LoVo (cell line): Measurements from ENCODE around the gene TEX36.
"Not testable (repeated sequence)": the region's sequence is repeated elsewhere in the genome, so short reads cannot be mapped to it uniquely, and the experiment has no call there.

Experiments used
- DNase-seq: peaks from one replicate; pipeline ENCODE4 v3.0.0-alpha.2; 2016; ENCODE audit warnings: low spot score

TEX36 gene

DNA sequence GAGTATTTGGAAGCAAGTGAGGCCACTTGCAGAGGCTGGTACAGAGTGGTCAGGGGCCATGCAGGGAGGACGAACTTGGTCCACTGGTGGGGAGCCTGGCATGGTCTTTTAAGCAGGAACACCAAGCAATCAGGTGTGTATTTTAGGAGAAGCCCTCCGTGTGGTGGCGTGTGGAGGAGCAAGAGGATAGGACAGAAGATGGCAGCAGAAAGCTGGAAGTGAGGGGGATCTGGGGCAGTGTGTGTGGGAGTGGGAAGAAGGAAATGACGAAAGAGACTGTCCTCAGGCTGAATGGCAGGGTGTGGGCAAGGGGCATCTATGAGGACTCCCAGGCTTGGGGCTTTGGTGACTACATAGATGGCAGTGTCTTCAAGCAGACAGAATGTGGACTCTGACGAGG, 51.2 kb downstream of the TEX36 start:
- DNase-seq: no peak

DNA sequence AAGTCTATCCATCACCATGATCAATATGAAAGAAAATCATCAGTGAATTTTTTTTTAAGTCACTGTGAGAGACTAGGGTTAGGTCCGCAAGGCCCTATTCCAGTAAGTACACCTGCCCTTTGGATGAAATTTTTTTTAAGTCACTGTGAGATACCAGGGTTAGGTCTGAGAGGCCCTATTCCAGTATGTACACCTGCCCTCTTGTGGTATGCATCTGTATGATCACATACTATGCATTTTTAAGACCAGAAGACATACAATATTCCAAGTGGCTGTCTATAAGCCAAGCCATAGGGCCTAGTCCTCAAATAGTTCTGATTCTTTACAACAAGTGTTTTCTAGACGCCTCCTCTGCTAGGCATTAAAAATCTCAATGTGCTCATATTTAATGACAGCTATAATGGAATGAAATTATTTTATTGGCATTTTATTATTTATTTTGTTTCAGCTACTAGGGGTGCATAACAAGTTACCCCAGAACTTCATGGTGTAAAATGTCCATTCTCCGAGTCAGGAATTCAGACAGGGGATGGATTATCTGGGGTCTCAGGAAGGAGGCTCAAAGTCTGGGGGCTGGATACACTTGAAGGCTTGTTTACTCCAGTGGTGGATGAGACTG, 53.1 kb downstream of the TEX36 start:
- DNase-seq: peak; percentile 44

DNA sequence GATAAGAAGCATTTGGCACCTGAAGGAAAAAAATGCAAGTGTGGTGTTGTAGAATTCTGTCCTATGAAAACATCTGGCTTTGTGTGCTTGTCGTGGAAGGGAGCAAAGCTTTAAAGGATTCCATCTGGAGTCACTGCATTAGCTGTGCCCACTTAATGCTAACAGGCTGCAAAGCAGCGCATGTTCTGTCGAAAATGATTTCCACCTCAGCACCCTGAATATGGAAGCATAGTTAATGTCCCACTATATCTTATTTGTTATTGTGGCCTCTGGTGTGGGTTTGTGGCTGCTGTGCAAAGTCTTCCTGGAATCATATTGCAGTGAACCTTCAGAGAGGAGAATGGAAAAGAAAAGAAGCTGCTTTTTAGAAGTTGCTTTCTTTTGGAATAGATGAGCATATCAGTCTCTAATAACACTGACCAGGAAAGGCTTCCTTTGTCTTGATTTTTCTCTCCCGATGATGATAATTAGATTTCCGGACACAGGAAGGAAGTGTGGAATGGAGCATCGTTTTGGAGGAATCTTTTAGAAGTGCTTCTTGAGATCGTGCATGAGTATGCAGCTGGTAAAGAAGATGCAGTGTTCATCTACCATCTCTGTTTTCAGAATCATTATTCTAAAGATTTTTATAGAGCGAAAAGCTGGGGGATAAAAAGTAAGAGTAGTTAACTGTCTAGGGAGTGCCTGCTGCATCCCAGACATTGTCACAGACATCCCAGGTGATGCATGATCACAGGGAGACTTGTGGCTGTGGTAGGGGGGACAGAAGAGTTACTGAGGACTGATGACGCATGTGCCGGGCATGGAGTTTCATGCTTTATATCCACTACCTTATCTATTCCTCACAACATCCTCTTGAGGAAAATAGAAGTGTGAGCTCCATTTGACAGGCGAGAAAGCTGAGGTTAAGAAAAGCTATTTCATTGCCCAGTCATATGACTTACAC, 54.6 kb downstream of the TEX36 start:
- DNase-seq: no peak

DNA sequence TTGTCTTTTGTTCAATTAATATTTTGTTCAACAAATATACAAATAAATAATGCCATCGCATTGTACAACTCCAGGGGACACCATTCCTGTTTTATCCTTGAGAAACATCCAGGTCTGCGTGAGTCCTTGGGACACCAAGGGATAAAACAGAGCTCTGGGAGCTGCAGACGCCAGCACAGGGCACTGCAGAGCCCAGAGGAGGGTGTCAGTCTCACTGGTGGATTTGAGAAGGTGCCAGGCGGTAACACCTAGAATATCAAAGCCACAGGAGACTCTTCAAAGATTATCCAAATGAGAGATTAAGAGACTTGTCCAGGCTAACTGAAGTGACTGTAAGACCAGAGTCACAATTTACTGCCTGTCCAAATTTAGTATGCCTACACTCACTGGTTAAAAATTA, 55.3 kb downstream of the TEX36 start:
- no peak for DNase-seq

DNA sequence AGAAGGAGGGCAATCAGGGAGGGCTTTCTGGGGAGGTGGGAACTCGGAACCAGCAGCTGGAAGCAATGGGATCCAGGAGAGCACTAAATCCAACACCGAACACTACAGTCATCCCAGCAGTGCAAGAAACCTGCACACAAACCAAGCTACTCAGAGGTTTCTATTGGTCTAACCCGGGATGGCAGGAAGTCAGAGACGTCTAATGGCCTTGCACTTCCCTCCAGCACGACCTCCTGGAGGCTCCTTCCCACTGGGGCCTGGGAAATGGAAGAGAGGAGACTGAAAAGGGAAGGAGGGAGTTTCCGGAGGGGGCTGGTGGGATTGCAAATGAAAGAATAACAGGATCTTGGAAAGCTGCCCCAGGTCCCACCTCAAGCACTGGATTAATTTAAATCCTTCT, 56.3 kb downstream of the TEX36 start:
- DNase-seq: no peak

DNA sequence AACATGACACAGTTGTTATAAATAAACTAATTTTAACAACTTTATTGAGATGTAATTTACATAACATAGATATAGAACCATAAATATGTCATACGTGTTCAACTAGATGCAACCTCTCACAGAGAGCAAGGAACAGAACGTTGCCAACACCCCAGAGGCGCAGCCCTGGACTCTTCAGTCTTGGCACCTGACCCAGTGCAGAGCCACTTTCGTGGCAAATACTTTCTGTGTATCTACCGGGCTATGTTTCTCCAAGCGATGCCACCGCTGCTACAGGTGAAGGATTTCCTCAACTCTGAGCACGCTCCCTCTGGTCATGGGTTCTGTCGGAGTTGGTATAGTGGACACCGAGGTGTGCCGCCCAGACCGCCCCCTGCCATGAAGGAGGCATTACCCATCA, 57.4 kb downstream of the TEX36 start:
- DNase-seq: no peak

DNA sequence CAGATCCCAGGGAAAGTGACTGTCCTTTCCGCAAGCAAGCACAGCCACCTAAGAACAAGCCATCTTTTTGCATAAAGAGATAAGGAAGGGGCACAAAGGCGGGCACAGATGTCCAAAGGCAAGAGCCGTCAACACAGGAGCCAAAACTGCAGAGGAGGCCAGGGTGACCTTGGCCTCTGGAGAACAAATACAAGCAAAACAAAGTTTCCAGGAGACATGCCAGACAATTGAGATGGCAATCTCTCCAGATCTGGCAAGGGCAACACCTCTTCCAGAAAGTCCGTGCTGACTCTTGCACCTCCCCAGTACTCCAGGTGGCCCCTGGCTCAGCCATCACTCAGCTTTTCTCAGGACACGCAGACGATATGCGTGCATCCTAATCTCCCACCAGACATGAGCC, 58.2 kb downstream of the TEX36 start:
- no peak for DNase-seq

DNA sequence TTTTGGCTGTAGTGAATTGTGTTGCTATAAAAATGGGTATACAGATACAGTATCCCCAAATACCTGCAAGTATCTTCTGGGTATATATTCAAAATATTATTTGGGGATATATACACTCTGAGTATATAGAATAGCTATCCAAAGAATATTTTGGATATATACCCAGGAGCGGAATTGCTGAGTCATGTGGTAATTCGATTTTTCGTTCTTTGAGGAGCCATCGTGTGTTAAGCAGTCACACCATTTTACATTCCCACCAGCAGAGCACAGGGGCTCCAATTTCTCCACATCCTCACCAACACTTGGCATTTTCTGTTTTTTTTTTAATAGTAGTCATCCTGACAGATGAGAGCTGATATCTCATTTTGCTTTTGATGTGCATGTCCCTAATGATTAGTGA, 61.9 kb downstream of the TEX36 start:
- DNase-seq: no peak

DNA sequence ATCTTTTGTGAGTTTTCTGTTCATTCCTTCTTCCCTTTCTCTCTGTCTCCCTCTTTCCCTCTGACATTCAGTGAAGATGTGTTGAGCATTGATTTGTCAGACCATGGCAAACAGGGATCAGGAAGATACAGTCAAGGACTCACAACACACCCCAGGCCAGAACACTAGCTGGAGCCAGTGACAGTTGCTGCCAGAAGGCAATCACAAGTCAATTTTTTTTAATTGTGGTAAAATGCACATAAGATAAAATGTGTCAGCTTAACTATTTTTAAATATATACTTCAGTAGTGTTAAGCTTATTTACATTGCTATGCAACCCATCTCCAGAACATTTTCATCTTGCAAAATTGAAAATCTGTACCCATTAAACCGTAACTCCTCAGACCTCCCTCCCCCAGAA, 62.6 kb downstream of the TEX36 start:
- no peak for DNase-seq

DNA sequence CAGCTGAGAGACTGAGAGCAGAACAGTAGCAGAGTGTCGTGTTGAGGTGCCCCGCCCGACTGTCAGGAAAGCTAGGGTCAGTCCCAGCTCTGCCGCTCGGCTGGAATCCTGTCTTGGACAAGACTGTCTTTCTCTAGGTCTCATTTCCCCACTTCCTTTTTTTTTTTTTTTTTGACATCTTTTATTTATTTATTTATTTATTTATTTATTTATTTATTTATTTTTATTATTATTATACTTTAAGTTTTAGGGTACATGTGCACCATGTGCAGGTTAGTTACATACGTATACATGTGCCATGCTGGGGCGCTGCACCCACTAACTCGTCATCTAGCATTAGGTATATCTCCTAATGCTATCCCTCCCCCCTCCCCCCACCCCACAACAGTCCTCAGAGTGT, 69.9 kb downstream of the TEX36 start:
- DNase-seq: not testable (repeated sequence)

DNA sequence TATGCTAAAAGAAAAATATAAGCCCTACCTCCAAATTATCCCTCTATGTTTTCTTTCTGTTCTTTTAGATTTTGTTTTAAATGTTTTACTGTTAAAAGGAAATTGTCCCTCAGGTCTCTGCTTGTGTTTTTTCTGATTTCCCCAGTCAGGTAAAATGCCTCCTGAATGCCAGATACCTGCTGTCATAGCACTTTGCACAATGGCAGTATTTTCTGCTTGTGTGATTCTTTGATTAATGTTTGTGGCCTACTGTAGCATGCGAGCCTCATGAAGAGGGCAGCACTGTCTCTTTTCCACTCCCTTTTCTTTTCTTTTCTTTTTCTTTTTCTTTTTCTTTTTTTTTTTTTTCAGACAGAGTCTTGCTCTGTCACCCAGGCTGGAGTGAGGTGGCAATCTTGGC, 71.2 kb downstream of the TEX36 start:
- DNase-seq: no peak

DNA sequence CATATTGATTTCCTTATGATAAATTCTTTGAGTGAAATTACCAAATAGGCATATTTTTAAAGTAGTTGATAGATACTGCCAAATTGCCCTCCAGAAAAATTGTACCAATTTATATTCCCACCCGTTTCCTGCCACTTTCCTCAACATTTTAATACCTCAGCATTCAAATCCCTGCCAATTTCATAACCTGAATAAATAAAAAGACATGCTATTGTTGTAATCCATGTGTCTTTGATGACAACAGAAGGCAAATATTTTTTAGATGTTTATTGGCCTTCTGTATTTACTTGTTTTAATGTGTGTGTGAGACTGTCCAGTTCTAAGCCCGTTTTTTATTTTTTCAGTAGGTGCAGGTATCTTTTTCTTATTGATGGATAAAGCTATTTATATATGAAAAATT, 71.7 kb downstream of the TEX36 start:
- no peak for DNase-seq

DNA sequence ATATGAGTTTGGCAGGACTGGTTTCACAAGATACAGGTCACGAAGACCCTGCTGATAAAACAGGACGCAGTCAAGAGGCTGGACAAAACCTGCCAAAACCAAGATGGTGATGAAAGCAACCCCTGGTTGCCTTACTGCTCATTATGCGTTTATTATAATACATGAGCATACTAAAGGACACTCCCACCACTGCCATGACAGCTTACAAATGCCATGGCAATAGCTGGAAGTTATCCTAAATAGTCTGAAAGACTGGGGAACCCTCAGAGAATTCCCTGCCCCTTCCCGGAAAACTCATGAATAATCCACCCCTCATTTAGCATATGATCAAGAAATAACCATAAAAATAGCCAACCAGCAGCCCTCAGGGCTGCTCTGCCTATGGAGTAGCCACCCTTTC, 73.1 kb downstream of the TEX36 start:
- DNase-seq: no peak

DNA sequence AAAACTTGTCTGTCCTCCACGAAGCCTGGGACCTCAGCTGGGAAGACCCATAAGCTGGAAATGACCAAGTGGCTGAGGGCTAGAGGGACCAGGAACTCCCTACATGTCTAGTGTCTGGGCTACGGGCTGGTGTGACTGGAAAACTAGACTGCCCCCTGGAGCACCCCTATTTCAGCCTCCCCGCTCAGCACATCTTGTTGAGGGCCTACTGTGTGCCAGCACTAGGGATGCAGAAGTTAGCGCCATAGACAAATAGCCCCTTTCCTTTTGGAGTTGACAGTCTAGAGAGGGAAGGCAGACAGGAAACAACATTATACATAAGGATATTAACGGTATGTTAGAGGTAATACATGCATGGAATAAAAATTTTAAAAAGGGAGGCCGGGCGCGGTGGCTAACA, 74.5 kb downstream of the TEX36 start:
- no peak for DNase-seq

DNA sequence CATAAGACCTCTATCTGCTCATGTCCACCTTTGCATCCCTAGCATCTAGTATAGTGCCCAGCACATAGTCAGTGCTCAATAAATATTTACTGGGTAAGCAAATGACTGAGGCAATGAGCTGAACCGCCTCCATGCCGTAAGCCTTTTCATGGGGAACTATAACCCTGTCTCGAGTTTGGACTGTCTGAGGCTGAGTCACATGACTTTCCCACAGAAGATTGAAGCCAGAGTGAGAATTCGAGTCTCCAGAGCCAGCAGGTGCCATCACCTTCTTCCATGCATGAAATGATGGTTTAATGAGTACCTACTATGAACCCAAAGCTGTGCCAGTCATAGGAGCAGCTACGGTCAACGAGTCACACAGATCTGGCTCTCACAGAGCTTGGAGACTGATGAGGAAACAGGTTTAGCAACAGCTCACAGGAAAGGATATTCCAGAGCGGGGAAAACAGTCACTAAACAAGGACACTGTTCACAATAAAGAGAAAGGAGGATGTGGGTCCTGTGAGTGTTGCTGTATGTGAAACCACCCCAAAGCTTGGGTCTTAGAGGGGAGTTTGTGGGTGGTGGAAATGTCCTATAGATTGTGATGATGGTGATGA, 75.2 kb downstream of the TEX36 start:
- DNase-seq: no peak

DNA sequence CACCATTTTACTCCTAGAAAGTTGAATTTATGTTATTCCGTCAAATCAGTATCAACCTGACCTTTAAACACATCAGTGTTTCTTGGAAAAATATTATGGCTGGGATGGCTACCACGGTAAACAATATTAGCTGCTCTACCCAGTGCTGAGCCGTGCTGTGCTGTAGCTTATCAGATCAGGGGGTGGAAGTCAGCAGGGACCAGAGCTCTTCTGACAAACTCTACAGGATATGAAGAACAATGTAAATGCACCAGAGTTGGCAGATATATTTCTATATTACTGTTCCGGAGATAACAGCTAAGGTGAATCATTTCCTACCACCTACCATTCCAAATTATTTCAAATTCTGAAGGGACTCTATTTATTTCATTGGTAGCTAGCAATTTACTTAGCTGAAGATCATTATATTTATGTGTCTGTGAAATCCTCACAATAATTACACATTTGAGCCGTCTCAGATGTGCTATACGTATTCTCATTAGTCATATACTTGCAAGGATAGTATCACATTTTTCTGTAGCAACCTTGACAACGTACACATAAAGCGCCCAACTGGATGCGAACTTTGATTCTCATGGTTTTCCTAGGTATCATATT, 76.5 kb downstream of the TEX36 start:
- no peak for DNase-seq
